Measurements from ENCODE around the gene SLC7A7.
A peak's percentile ranks its signal among the peaks of the same experiment; 100 is the strongest.

SLC7A7 gene

DNA sequence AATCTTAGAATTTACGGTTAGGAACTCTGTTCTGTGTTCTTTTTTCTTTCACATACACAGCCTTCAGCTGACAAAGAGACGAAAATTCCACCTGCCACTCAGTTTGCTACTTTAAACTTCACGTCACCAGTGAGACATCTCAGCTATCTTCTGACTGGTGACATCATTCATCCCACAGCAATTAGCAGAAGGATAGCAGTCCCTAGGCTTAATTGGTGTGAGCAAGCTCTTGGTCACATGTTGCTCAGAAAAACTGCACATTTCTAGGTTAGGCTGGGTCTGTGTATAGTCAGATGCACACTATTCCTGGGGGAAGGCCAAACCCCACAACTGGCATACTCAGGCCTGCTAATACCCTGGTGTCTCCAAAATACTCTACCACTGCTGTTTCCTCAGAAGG, 23.9 kb downstream of the SLC7A7 start (continued):
- TF ChIP-seq, protein P1, sequence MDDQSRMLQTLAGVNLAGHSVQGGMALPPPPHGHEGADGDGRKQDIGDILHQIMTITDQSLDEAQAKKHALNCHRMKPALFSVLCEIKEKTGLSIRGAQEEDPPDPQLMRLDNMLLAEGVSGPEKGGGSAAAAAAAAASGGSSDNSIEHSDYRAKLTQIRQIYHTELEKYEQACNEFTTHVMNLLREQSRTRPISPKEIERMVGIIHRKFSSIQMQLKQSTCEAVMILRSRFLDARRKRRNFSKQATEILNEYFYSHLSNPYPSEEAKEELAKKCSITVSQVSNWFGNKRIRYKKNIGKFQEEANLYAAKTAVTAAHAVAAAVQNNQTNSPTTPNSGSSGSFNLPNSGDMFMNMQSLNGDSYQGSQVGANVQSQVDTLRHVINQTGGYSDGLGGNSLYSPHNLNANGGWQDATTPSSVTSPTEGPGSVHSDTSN (CRISPR knock-in tag; IDR thresholded peaks at IDR 0.05): no peak
- no peak for TF ChIP-seq ZNF548 (tag by site-specific recombination; IDR thresholded peaks at IDR 0.05)
- no peak for TF ChIP-seq YY2 (tag by site-specific recombination; IDR thresholded peaks at IDR 0.05)
- TF ChIP-seq, protein P2, sequence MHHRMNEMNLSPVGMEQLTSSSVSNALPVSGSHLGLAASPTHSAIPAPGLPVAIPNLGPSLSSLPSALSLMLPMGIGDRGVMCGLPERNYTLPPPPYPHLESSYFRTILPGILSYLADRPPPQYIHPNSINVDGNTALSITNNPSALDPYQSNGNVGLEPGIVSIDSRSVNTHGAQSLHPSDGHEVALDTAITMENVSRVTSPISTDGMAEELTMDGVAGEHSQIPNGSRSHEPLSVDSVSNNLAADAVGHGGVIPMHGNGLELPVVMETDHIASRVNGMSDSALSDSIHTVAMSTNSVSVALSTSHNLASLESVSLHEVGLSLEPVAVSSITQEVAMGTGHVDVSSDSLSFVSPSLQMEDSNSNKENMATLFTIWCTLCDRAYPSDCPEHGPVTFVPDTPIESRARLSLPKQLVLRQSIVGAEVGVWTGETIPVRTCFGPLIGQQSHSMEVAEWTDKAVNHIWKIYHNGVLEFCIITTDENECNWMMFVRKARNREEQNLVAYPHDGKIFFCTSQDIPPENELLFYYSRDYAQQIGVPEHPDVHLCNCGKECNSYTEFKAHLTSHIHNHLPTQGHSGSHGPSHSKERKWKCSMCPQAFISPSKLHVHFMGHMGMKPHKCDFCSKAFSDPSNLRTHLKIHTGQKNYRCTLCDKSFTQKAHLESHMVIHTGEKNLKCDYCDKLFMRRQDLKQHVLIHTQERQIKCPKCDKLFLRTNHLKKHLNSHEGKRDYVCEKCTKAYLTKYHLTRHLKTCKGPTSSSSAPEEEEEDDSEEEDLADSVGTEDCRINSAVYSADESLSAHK (tag by site-specific recombination; IDR thresholded peaks at IDR 0.05): no peak
- TF ChIP-seq ZNF175 (tag by site-specific recombination; IDR thresholded peaks at IDR 0.05): no peak
- no peak for TF ChIP-seq WT1 (tag by site-specific recombination; IDR thresholded peaks at IDR 0.05)
- TF ChIP-seq, protein P3, sequence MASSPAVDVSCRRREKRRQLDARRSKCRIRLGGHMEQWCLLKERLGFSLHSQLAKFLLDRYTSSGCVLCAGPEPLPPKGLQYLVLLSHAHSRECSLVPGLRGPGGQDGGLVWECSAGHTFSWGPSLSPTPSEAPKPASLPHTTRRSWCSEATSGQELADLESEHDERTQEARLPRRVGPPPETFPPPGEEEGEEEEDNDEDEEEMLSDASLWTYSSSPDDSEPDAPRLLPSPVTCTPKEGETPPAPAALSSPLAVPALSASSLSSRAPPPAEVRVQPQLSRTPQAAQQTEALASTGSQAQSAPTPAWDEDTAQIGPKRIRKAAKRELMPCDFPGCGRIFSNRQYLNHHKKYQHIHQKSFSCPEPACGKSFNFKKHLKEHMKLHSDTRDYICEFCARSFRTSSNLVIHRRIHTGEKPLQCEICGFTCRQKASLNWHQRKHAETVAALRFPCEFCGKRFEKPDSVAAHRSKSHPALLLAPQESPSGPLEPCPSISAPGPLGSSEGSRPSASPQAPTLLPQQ (tag by site-specific recombination; IDR thresholded peaks at IDR 0.05): peak; percentile 62; the same call in 1 of the 2 replicates
- TF ChIP-seq, protein P4, sequence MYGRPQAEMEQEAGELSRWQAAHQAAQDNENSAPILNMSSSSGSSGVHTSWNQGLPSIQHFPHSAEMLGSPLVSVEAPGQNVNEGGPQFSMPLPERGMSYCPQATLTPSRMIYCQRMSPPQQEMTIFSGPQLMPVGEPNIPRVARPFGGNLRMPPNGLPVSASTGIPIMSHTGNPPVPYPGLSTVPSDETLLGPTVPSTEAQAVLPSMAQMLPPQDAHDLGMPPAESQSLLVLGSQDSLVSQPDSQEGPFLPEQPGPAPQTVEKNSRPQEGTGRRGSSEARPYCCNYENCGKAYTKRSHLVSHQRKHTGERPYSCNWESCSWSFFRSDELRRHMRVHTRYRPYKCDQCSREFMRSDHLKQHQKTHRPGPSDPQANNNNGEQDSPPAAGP (tag by site-specific recombination; IDR thresholded peaks at IDR 0.05): no peak
- no peak for TF ChIP-seq ZNF214 (tag by site-specific recombination; IDR thresholded peaks at IDR 0.05; ENCODE audit: borderline replicate concordance)
- TF ChIP-seq GLIS1 (tag by site-specific recombination; IDR thresholded peaks at IDR 0.05): no peak; the same call in 1 of the 2 replicates
- no peak for TF ChIP-seq MYNN (tag by site-specific recombination; IDR thresholded peaks at IDR 0.05; ENCODE audit: borderline replicate concordance)
- TF ChIP-seq, protein P5, sequence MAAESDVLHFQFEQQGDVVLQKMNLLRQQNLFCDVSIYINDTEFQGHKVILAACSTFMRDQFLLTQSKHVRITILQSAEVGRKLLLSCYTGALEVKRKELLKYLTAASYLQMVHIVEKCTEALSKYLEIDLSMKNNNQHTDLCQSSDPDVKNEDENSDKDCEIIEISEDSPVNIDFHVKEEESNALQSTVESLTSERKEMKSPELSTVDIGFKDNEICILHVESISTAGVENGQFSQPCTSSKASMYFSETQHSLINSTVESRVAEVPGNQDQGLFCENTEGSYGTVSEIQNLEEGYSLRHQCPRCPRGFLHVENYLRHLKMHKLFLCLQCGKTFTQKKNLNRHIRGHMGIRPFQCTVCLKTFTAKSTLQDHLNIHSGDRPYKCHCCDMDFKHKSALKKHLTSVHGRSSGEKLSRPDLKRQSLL (tag by site-specific recombination; IDR thresholded peaks at IDR 0.05): no peak
- peak; percentile 50; the same call in 1 of the 2 replicates for TF ChIP-seq ZBTB48 (tag by site-specific recombination; IDR thresholded peaks at IDR 0.05)
- TF ChIP-seq, protein P6, sequence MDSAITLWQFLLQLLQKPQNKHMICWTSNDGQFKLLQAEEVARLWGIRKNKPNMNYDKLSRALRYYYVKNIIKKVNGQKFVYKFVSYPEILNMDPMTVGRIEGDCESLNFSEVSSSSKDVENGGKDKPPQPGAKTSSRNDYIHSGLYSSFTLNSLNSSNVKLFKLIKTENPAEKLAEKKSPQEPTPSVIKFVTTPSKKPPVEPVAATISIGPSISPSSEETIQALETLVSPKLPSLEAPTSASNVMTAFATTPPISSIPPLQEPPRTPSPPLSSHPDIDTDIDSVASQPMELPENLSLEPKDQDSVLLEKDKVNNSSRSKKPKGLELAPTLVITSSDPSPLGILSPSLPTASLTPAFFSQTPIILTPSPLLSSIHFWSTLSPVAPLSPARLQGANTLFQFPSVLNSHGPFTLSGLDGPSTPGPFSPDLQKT (IDR thresholded peaks at IDR 0.05; ENCODE audit: borderline replicate concordance, low read depth, low read length): no peak
- TF ChIP-seq ZNF837 (tag by site-specific recombination; IDR thresholded peaks at IDR 0.05): no peak
- peak; percentile 47; the same call in 1 of the 2 replicates for TF ChIP-seq KLF8 (tag by site-specific recombination; IDR thresholded peaks at IDR 0.05)
- TF ChIP-seq ZNF530 (tag by site-specific recombination; IDR thresholded peaks at IDR 0.05; ENCODE audit: low read depth): no peak
- TF ChIP-seq SP3 (tag by site-specific recombination; IDR thresholded peaks at IDR 0.05): 0 out of 2 replicates have a peak, but pooled peaks have one; percentile 32
- peak; percentile 98 for TF ChIP-seq ZBTB21 (tag by site-specific recombination; IDR thresholded peaks at IDR 0.05)
- TF ChIP-seq, protein P7, sequence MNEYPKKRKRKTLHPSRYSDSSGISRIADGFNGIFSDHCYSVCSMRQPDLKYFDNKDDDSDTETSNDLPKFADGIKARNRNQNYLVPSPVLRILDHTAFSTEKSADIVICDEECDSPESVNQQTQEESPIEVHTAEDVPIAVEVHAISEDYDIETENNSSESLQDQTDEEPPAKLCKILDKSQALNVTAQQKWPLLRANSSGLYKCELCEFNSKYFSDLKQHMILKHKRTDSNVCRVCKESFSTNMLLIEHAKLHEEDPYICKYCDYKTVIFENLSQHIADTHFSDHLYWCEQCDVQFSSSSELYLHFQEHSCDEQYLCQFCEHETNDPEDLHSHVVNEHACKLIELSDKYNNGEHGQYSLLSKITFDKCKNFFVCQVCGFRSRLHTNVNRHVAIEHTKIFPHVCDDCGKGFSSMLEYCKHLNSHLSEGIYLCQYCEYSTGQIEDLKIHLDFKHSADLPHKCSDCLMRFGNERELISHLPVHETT (tag by site-specific recombination; IDR thresholded peaks at IDR 0.05): peak; percentile 48; the same call in 1 of the 2 replicates
- TF ChIP-seq ZNF121 (tag by site-specific recombination; IDR thresholded peaks at IDR 0.05): no peak
- TF ChIP-seq OSR2 (tag by site-specific recombination; IDR thresholded peaks at IDR 0.05): no peak
- TF ChIP-seq ZNF747 (tag by site-specific recombination; IDR thresholded peaks at IDR 0.05): no peak
- TF ChIP-seq ZNF132 (tag by site-specific recombination; IDR thresholded peaks at IDR 0.05; ENCODE audit: borderline replicate concordance): no peak
- no peak for TF ChIP-seq ZNF501 (tag by site-specific recombination; IDR thresholded peaks at IDR 0.05)
- peak; percentile 92 for TF ChIP-seq SCRT2 (tag by site-specific recombination; IDR thresholded peaks at IDR 0.05)
- TF ChIP-seq, protein P8, sequence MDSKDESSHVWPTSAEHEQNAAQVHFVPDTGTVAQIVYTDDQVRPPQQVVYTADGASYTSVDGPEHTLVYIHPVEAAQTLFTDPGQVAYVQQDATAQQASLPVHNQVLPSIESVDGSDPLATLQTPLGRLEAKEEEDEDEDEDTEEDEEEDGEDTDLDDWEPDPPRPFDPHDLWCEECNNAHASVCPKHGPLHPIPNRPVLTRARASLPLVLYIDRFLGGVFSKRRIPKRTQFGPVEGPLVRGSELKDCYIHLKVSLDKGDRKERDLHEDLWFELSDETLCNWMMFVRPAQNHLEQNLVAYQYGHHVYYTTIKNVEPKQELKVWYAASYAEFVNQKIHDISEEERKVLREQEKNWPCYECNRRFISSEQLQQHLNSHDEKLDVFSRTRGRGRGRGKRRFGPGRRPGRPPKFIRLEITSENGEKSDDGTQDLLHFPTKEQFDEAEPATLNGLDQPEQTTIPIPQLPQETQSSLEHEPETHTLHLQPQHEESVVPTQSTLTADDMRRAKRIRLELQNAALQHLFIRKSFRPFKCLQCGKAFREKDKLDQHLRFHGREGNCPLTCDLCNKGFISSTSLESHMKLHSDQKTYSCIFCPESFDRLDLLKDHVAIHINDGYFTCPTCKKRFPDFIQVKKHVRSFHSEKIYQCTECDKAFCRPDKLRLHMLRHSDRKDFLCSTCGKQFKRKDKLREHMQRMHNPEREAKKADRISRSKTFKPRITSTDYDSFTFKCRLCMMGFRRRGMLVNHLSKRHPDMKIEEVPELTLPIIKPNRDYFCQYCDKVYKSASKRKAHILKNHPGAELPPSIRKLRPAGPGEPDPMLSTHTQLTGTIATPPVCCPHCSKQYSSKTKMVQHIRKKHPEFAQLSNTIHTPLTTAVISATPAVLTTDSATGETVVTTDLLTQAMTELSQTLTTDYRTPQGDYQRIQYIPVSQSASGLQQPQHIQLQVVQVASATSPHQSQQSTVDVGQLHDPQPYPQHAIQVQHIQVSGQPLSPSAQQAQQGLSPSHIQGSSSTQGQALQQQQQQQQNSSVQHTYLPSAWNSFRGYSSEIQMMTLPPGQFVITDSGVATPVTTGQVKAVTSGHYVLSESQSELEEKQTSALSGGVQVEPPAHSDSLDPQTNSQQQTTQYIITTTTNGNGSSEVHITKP (tag by site-specific recombination; IDR thresholded peaks at IDR 0.05): no peak; the same call in 1 of the 2 replicates
- no peak for TF ChIP-seq ZNF785 (tag by site-specific recombination; IDR thresholded peaks at IDR 0.05)
